ENCODE results near the gene TANC1.

TANC1 gene

DNA sequence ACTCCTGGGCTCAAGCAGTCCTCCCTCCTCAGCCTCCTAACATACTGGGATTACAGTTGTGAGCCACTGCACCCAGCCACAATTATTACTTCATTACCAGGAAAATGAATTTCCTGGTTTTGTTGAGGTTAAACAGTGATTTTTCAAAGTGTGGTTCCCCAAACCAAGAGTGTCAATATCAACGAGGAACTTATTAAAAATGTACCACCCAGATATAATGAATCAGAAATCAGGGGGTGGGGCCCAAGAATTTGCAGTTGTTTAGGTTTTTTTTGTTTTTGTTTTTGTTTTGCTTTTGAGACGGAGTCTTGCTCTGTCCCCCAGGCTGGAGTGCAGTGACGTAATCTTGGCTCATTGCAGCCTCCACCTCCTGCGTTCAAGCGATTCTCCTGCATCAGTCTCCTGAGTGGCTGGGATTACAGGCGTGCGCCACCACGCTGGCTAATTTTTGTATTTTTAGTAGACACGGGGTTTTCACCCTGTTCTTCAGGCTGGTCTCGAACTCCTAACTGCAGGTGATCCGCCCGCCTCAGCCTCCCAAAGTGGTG lies 224.0 kb downstream of the TANC1 start:
- no peak overlapping the region for H3K4me3 ChIP-seq (ENCODE audit: low read depth, low read length)
- TF ChIP-seq, protein P1, sequence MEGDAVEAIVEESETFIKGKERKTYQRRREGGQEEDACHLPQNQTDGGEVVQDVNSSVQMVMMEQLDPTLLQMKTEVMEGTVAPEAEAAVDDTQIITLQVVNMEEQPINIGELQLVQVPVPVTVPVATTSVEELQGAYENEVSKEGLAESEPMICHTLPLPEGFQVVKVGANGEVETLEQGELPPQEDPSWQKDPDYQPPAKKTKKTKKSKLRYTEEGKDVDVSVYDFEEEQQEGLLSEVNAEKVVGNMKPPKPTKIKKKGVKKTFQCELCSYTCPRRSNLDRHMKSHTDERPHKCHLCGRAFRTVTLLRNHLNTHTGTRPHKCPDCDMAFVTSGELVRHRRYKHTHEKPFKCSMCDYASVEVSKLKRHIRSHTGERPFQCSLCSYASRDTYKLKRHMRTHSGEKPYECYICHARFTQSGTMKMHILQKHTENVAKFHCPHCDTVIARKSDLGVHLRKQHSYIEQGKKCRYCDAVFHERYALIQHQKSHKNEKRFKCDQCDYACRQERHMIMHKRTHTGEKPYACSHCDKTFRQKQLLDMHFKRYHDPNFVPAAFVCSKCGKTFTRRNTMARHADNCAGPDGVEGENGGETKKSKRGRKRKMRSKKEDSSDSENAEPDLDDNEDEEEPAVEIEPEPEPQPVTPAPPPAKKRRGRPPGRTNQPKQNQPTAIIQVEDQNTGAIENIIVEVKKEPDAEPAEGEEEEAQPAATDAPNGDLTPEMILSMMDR (IDR thresholded peaks at IDR 0.05; ENCODE audit: borderline replicate concordance, insufficient read depth, low read depth, low read length): no peak

DNA sequence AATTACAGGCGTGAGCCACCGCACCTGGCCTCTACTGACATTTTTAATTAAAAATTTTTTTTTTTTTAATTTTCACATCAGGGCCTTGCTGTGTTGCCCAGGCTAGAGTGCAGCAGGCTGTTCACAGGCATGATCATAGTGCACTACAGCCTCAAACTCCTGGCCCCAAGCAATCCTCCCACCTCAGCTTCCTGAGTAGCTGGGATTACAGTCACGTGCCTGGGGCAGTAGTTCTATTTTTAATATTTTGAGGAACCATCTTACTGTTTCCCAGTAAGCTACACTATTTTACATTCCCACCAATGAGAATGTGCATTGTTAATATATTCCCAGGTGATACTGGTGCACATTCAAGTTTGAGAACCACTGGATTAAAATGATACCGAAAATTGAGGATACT lies 225.4 kb downstream of the TANC1 start:
- TF ChIP-seq, protein P1 (IDR thresholded peaks at IDR 0.05; ENCODE audit: borderline replicate concordance, insufficient read depth, low read depth, low read length): no peak
- H3K4me3 ChIP-seq (ENCODE audit: low read depth, low read length): no peak overlapping the region

DNA sequence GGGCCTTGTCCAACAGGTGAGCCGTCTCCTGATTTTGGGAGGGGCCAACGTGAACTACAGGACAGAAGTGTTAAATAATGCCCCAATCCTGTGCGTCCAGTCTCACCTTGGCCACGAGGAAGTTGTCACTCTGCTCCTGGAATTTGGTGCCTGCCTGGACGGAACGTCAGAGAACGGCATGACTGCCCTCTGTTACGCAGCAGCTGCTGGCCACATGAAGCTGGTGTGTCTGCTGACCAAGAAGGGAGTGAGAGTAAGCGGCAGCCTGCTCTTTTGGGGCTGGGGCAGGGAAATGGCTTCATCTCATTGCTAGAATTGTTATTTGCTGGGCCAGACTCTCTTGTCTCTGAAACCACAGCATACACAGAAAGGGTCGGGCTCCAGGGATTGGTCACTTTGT lies 225.8 kb downstream of the TANC1 start:
- TF ChIP-seq, protein P1 (IDR thresholded peaks at IDR 0.05; ENCODE audit: borderline replicate concordance, insufficient read depth, low read depth, low read length): no peak
- H3K4me3 ChIP-seq (ENCODE audit: low read depth, low read length): no peak overlapping the region

DNA sequence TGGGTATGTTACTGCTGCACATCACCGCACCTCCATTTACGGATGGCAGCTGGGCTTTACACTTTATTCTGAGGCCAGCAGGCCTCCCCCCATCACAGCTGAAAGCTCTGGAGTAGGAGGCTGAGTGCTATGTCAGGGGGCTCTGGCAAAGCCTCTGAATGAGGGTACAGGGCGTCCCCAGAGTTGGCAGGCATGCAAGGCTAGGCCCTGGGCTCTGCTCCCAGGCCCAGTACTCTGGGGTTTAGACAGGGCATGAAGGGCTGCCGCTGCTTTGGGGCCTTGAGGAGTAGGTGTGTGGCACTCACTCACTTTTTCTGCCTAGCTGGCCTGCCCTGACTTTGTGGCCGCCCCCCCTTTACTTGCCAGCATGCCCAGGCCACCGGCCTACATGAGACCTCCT lies 227.3 kb downstream of the TANC1 start:
- TF ChIP-seq, protein P1 (IDR thresholded peaks at IDR 0.05; ENCODE audit: borderline replicate concordance, insufficient read depth, low read depth, low read length): no peak
- H3K4me3 ChIP-seq (ENCODE audit: low read depth, low read length): no peak overlapping the region

DNA sequence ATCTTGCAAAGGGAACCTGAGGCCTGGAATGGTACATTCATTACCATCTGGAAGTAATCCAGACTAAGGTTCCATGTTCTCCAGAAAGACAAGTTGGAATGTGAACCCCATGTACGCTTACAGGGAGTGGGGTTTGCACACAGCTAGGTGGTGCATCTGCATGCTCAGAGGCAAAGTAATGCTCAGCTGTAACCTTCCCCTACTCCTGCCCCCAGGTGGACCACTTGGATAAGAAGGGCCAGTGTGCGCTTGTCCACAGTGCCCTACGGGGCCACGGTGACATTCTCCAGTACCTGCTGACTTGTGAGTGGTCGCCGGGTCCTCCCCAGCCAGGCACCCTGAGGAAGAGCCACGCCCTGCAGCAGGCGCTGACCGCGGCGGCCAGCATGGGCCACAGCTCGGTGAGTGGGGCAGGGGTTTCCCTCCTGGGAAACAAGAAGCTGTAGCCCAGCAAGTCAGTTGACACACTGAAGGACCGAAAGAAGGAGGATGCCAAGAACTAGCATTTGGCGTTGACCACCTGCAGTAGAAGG lies 228.0 kb downstream of the TANC1 start:
- TF ChIP-seq, protein P1 (IDR thresholded peaks at IDR 0.05; ENCODE audit: borderline replicate concordance, insufficient read depth, low read depth, low read length): no peak
- H3K4me3 ChIP-seq (ENCODE audit: low read depth, low read length): no peak overlapping the region

DNA sequence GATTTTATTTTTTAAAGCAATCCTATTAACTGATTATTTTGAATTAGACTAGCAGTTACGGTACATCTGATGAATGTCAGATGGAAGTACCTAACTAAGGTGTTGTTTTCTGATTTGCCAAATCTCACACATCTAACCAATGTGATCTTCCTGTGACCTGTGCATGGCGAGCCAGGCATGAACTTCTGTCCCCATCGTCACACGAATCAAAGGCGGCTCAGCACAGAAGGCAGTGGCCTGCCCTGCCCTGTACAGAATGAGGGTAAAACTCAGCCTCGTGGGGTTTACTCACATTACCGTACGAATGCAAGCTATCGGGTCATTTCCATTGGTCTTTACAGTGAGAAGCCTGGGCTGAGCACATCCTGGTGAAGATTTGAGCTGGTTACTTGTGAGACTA lies 230.8 kb downstream of the TANC1 start:
- H3K4me3 ChIP-seq (ENCODE audit: low read depth, low read length): no peak overlapping the region
- TF ChIP-seq, protein P1 (IDR thresholded peaks at IDR 0.05; ENCODE audit: borderline replicate concordance, insufficient read depth, low read depth, low read length): no peak

DNA sequence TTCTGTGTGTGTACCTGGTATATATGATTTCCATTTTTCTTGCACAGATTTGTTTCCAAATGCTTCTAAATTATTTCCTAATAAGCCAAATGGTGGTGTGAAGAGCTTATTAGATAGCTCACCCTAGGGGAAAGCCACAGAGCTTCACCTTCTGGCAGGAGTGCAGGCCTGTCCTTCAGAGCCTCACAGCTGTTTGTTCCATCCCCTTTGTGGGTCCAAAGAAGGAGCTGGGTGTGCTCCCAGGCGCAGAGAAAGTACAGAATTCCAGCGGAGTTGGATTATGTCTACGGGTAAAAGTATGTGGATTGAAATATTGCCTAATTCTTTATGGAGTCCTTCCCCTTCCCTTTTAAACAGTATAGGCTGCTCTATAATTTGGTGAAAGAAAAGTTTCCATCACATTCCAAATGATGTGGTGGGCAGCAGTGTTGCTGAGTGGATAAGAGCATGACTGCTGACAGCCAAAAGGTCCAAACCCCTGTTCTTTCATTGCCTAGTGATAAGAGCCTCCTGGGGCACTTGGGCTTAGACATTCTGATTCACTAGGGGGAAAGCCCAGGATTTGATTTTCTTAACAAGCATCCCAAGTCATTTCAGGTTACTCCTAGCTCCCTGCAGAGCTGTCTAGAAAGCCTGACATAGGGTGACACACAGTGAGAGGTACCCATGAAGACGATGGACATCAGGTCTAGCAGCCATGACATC lies 231.5 kb downstream of the TANC1 start:
- H3K4me3 ChIP-seq (ENCODE audit: low read depth, low read length): no peak overlapping the region

More for the DNA sequence above, 231.5 kb downstream of the TANC1 start:
- TF ChIP-seq, protein P1 (IDR thresholded peaks at IDR 0.05; ENCODE audit: borderline replicate concordance, insufficient read depth, low read depth, low read length): no peak

Data from GM12875 (cell line).